HG02973 (cell line): ENCODE measurements around the gene VSX1.

Source experiments
- ATAC-seq: cut with Tn5 transposase; IDR thresholded peaks from one replicate; pipeline ENCODE4 v1.9.1; 2021; ENCODE audit warnings: moderate library complexity; ENCODE audit not compliant: unreplicated experiment

Gene VSX1

GRCh38 chr20:25054096-25054820 lies 27.7 kb downstream of the VSX1 start:
- no peak for ATAC-seq

GRCh38 chr20:25053255-25054031 lies 28.5 kb downstream of the VSX1 start:
- ATAC-seq = no peak

GRCh38 chr20:25052255-25053194 lies 29.4 kb downstream of the VSX1 start:
- no peak for ATAC-seq

GRCh38 chr20:25051386-25052155 lies 30.4 kb downstream of the VSX1 start:
- ATAC-seq = no peak

- no peak for ATAC-seq
Observed at GRCh38 chr20:25050501-25051350, 31.2 kb downstream of the VSX1 start.

GRCh38 chr20:25050082-25050481 lies 31.9 kb downstream of the VSX1 start:
- ATAC-seq = no peak

GRCh38 chr20:25049261-25050060 lies 32.5 kb downstream of the VSX1 start:
- no peak for ATAC-seq

GRCh38 chr20:25048519-25048952 lies 33.4 kb downstream of the VSX1 start:
- no peak for ATAC-seq

GRCh38 chr20:25047766-25048165 lies 34.2 kb downstream of the VSX1 start:
- ATAC-seq = no peak

- ATAC-seq = no peak
Observed at GRCh38 chr20:25046736-25047666, 34.9 kb downstream of the VSX1 start.

GRCh38 chr20:25046181-25046641 lies 35.7 kb downstream of the VSX1 start:
- ATAC-seq = no peak

- ATAC-seq = no peak
Observed at GRCh38 chr20:25045343-25045712, 36.6 kb downstream of the VSX1 start.

GRCh38 chr20:25044660-25045342 lies 37.1 kb downstream of the VSX1 start:
- ATAC-seq = no peak

- ATAC-seq = no peak
Observed at GRCh38 chr20:25044261-25044560, 37.7 kb downstream of the VSX1 start.

GRCh38 chr20:25043499-25044260 lies 38.3 kb downstream of the VSX1 start:
- ATAC-seq = no peak
